Cardiac fibroblast (primary cell): ENCODE measurements around the gene PRRC2B.
"Not testable (repeated sequence)": the region's sequence is repeated elsewhere in the genome, so short reads cannot be mapped to it uniquely, and the experiment has no call there.

ENCODE experiments used
- DNase-seq, 2 donors: peaks; one replicate each; pipeline versions ENCODE4 v3.0.0 to v3.0.0-alpha.2; 2010; ENCODE audit warnings: low read depth in 2 of 2
- H3K4me3 ChIP-seq, 2 donors: replicated peaks in 1 of 2; 1 replicate in 1 of 2; 2 replicates in 1 of 2; pipeline ENCODE4 v1.5.1; 2011; ENCODE audit warnings: low read depth in 2 of 2, low read length in 2 of 2, mild to moderate bottlenecking in 2 of 2, moderate library complexity in 1 of 2
- CTCF ChIP-seq: IDR thresholded peaks from one replicate; pipeline ENCODE4 v1.5.1; 2011; ENCODE audit warnings: low read depth, mild to moderate bottlenecking, low read length, inconsistent platforms

PRRC2B gene

GRCh38 chr9:131443648-131444047, 49.8 kb downstream of the PRRC2B start:
- DNase-seq = no peak
- no peak overlapping the region for H3K4me3 ChIP-seq
- TF ChIP-seq CTCF = no peak

- H3K4me3 ChIP-seq = no peak overlapping the region
- no peak for DNase-seq
- no peak for TF ChIP-seq CTCF
These were observed 52.4 kb downstream of the PRRC2B start for GRCh38 chr9:131446276-131446675.

- TF ChIP-seq CTCF = no peak
- DNase-seq = no peak
- H3K4me3 ChIP-seq = no peak overlapping the region
These were observed 53.3 kb downstream of the PRRC2B start for GRCh38 chr9:131447148-131447547.

GRCh38 chr9:131447600-131447999, 53.7 kb downstream of the PRRC2B start:
- H3K4me3 ChIP-seq = no peak overlapping the region
- no peak for DNase-seq
- no peak for TF ChIP-seq CTCF

- no peak for DNase-seq
- TF ChIP-seq CTCF = no peak
- no peak overlapping the region for H3K4me3 ChIP-seq
These were observed 54.9 kb downstream of the PRRC2B start for GRCh38 chr9:131448818-131449217.

GRCh38 chr9:131449276-131449675, 55.4 kb downstream of the PRRC2B start:
- no peak overlapping the region for H3K4me3 ChIP-seq
- no peak for DNase-seq
- TF ChIP-seq CTCF = no peak

GRCh38 chr9:131454028-131454427, 60.1 kb downstream of the PRRC2B start:
- TF ChIP-seq CTCF = no peak
- H3K4me3 ChIP-seq = no peak overlapping the region
- no peak for DNase-seq

- not testable (repeated sequence) for H3K4me3 ChIP-seq, DNase-seq
These were observed 61.8 kb downstream of the PRRC2B start for GRCh38 chr9:131455655-131456054.
